Activated CD8-positive, alpha-beta memory T cell treated with anti-CD3 and anti-CD28 coated beads for 4 hours (primary cell): ENCODE data around the gene SMG6.

Experiments
- DNase-seq, 2 donors: peaks; one replicate each; pipeline ENCODE4 v3.0.0-alpha.2; 2020; ENCODE audit warnings: low read depth in 2 of 2

SMG6 gene

GRCh38 chr17:2049333-2050299 is 254.0 kb downstream of the SMG6 start:
- DNase-seq: peak; percentile 88

DNA sequence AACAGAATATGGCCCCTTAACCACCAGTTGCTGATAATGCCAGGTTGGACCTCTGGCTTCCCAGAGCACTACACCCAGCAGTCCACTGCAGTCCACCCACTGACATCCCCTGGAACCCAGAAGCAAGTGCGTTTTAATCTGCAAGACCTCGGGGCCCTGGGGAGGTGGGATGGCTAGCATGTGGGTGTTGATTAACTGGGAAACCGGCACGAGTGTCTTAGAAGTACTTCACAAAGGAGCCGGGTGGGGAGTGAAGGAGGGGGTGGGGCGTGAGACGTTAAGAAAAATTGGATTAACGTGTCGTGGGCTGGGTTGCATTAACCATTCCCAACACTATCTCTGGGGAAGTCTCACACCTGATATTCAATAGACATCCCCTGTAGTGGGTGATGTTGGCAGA is 254.8 kb downstream of the SMG6 start:
- DNase-seq: no peak

- DNase-seq: no peak
Observed at GRCh38 chr17:2047590-2047989, 256.0 kb downstream of the SMG6 start.

GRCh38 chr17:2044263-2044894 is 259.2 kb downstream of the SMG6 start:
- no peak for DNase-seq

GRCh38 chr17:2043785-2044184 is 259.8 kb downstream of the SMG6 start:
- no peak for DNase-seq

- DNase-seq: no peak
Observed at GRCh38 chr17:2042933-2043332, 260.7 kb downstream of the SMG6 start.

DNA sequence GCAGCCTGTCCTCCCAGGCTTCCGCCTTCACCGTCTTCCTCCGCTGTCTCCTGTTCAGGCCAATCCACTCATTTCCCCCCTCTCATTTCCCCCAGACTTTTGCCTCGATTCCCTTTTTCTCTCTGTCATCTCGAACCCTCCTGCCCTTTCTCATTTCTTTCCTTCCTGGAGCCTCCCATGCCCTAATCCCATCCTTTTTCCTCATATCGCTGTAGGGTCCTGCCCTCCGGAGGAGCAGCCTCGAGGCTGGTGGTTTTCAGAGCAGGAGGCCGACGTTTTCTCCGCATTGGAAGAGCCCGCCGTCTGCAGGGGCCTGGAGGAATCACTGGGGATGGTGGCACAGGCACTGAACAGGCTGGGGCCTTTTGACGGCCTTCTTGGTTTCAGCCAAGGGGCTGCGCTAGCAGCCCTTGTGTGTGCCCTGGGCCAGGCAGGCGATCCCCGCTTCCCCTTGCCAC is 261.2 kb downstream of the SMG6 start:
- DNase-seq: no peak

DNA sequence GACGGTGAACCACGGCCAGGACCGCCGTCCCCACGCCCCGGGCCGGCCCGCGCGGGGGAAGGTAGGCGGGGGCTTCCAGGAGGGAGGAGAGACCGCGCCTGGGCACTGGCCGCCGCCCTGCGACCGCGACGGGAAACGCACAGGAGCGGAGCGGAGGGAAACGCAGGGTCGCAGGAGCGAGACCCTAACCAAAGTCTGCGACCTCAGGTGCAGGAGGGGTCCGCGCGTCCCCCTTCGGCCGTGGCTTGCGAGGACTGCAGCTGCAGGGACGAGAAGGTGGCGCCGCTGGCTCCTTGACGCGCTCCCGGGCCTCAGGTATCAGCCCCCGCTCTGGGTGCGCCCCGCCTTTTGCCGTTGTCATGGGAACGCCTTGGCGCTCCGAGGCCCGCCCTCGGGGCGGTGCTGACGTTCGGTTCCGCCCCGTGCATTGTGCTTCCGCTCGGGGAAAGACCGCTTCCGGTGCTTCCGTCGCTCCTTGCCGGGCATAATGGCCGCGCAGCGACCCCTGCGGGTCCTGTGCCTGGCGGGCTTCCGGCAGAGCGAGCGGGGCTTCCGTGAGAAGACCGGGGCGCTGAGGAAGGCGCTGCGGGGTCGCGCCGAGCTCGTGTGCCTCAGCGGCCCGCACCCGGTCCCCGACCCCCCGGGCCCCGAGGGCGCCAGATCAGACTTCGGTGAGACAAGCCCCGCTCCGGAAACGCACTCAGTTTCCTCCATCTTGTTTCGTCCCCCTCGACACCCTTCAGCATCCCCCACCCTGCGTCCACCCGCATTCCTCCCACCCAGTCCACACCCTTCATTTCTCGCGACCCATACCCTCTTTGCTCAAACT is 261.8 kb downstream of the SMG6 start, which contains the start of gene OVCA2:
TSS of gene OVCA2 (plus strand) at position 462 of the 829 bp plus-strand sequence. CDS start at position 488, 26 bp downstream.
- peak; percentile 95 to 96 for DNase-seq

GRCh38 chr17:2040942-2041560 is 262.5 kb downstream of the SMG6 start:
- DNase-seq: no peak

- no peak for DNase-seq
Observed at GRCh38 chr17:2040219-2040827, 263.3 kb downstream of the SMG6 start.

DNA sequence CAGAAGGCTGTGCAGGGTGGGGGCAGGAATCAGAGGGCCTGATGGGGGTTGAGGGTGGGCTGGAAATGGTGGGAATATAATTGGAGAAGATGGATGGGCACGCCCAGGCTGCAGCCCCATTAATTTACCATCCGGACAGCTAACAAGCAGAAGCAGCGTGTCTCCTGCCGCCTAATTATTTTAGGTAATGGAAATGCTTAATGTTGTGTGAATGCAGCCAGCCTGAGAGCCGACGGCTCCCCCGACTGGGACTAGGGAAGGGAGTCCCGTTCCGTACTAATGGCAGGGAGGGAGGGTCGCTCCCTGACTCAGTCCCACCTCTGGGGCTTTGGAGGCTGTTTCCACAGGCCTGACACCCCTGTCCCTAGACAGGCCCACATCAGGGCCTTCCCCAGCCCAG is 266.4 kb downstream of the SMG6 start:
- no peak for DNase-seq

GRCh38 chr17:2035541-2036488 is 267.8 kb downstream of the SMG6 start:
- no peak for DNase-seq

DNA sequence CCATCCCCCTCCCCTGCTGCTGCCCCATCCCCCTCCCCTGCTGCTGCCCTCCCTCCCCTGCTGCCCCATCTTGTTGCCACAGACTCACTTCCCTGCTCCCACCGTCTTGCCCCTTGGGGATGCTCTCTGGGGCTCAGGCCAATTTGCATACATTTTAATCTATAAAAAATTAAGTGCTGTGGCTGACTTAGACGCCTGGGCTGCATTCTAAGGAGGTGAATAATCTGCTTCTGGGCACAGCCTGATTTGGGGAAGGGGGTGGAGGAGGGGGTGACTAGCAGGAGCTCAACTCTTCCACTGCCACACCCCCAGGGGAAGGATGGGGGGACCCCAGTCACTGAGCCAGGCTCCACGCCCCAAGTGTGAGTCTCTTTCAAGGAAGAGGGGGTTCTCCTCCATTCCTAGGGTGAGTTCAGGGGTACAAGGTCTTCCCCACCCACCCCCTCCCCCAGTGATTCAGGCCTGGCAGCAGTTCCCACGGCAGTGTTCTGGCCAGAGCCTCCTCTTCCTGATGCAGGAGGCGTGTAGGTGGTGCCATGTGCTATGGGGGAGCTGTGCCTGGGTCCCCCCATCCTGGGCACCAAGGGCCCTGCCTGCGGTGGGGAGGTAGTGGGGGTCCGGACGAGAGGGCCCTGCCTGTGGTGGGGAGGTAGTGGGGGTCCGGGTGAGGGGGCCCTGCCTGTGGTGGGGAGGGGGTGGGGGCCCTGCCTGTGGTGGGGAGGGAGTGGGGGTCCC is 268.6 kb downstream of the SMG6 start:
- DNase-seq: no peak

DNA sequence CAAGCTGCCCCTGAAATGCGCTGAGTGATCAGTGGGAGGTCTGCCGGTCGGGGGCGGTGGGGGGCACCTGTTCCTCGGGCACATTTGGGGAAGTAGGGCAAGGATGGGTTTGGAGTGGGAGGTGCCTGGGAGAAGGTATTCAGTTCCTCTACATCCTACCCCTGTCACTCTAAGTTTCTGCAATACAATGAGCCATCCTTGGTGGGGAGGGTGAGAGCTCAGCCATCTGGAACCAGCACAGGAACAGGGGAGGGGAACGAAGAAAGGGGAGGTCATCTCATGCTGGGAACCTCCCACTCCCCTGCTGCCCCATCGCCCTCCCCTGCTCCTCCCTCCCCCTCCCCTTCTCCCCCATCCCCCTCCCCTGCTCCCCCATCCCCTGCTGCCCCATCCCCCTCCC is 269.4 kb downstream of the SMG6 start:
- no peak for DNase-seq

DNA sequence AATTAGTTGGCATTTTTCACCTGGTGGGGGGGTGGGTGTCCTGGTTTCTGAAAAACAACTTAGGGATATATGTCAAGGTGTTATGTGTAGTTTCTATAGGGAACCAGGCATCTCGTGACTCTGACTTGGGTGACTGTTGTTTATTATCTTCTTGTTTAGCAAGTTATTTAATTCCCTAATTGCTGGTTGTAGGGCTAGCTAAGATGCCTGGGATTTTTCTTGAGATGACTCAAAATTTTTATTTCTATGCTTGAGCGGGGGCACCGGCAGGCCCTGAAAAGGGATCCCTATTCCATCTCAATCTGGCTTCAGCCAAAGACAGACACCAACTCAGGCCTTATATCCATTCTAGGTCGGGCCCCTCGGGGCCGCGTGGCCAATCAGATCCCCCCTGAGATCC is 270.4 kb downstream of the SMG6 start:
- no peak for DNase-seq

DNA sequence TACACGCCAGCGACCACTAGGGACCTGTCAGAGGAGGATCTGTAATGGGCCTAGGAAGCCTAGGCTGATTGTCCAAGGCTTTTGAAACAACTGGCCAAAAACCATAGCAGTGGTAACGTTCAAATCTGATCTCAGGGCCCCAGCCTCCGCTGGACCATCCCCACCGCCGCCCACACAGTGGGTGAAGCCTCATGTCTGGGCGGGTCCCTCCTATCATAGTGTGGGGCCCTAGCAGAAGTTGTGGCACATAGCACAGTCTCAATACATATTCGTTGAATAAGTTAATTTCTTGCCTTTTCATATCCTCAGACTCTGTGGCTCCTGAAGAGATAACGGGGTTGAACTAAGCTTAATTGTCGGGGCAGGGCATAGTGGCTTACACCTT is 272.8 kb downstream of the SMG6 start:
- DNase-seq: no peak

- peak; percentile 69 to 75 for DNase-seq
Observed at GRCh38 chr17:2029911-2030778, 273.4 kb downstream of the SMG6 start, which contains the start of gene DPH1. TSS of gene DPH1 (plus strand) at chr17:2030153. CDS start at chr17:2030170, 17 bp downstream.

DNA sequence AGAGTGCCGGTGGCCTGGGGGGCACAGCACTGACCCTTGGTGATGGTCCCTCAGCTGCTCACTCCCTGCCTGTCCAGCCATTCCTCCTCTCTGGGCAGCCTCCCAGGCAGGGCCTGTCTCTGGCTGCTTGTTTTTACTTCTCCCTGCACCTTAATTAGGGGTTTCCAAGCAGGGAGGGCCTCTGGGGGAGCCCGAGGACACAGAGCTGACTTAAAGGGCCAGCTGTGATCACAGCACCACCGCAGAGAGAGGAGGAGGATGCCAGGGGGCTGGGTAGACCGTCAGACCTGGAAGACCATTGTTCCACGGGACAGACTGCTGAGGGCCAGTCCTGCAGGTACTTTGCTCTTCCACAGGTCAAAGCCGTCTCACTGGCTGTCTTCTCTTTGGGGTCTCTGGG is 274.8 kb downstream of the SMG6 start:
- DNase-seq: no peak
